KMS-11 (cell line): ENCODE data around the gene SPACA4.

ENCODE experiments used
- H2AFZ ChIP-seq: fragments of 200-600 bp; sonication (generic); 2 replicates; pipeline ENCODE4 v1.6.1; 2016; ENCODE audit warnings: antibody characterized with exemption, mixed run types, low read depth
- H3K27ac ChIP-seq: fragments of 200-600 bp; sonication (generic); 2 replicates; pipeline ENCODE4 v1.6.1; 2016; ENCODE audit warnings: mild to moderate bottlenecking, mixed run types
- H3K27me3 ChIP-seq: fragments of 200-600 bp; sonication (generic); 2 replicates; pipeline ENCODE4 v1.6.1; 2017; ENCODE audit warnings: mild to moderate bottlenecking, low read depth, mixed run types, moderate library complexity; ENCODE audit not compliant: insufficient read depth
- H3K36me3 ChIP-seq: fragments of 200-600 bp; sonication (generic); 2 replicates; pipeline ENCODE4 v1.6.1; 2017; ENCODE audit warnings: mild to moderate bottlenecking, mixed run types; ENCODE audit not compliant: insufficient read depth
- H3K4me1 ChIP-seq: fragments of 200-600 bp; sonication (generic); 2 replicates; pipeline ENCODE4 v1.6.1; 2016; ENCODE audit warnings: mild to moderate bottlenecking, low read depth, mixed run types; ENCODE audit not compliant: poor library complexity, severe bottlenecking
- H3K4me2 ChIP-seq: fragments of 200-600 bp; sonication (generic); 2 replicates; pipeline ENCODE4 v1.7.0; 2016; ENCODE audit warnings: mild to moderate bottlenecking, mixed run types
- H3K4me3 ChIP-seq: fragments of 200-600 bp; sonication (generic); IDR thresholded peaks from 2 replicates; pipeline ENCODE4 v1.6.1; 2017; ENCODE audit warnings: low read depth, low read length, mixed read lengths; ENCODE audit not compliant: insufficient read depth
- H3K79me2 ChIP-seq: fragments of 200-600 bp; sonication (generic); 2 replicates; pipeline ENCODE4 v1.6.1; 2016; ENCODE audit warnings: low read depth, mixed run types; ENCODE audit not compliant: insufficient read depth
- H3K9ac ChIP-seq: fragments of 200-600 bp; sonication (generic); 2 replicates; pipeline ENCODE4 v1.6.1; 2016; ENCODE audit warnings: mild to moderate bottlenecking, mixed run types
- H4K20me1 ChIP-seq: fragments of 200-600 bp; sonication (generic); 2 replicates; pipeline ENCODE4 v1.6.1; 2016; ENCODE audit warnings: mild to moderate bottlenecking, mixed run types; ENCODE audit not compliant: insufficient read depth
- CTCF ChIP-seq: fragments of 200-600 bp; sonication (generic); conservative IDR thresholded peaks from 2 replicates; pipeline ENCODE4 v1.6.1; 2017; ENCODE audit warnings: low read depth, mild to moderate bottlenecking, antibody characterized with exemption, low read length, moderate library complexity, mixed read lengths

SPACA4 gene

GRCh38 chr19:48561412-48561811, 45.1 kb upstream of the SPACA4 start:
- Histone ChIP-seq H3K9ac (no peak overlapping the region), H2AFZ (no peak overlapping the region), H3K27me3 (peaks cover 48% of the 10 kb centered on the region; the same call in 1 of the 2 replicates), H3K4me3 (no peak overlapping the region), H3K36me3 (no peaks in the 10 kb centered on the region), H3K4me1 (no peaks in the 10 kb centered on the region), H4K20me1 (no peaks in the 10 kb centered on the region), H3K4me2 (no peak overlapping the region), H3K79me2 (no peaks in the 10 kb centered on the region), H3K27ac (no peak overlapping the region)
- no peak for TF ChIP-seq CTCF

- H3K79me2 ChIP-seq: no peaks in the 10 kb centered on the region
- H3K36me3 ChIP-seq: no peaks in the 10 kb centered on the region
- no peak for TF ChIP-seq CTCF
- H3K4me1 ChIP-seq: no peaks in the 10 kb centered on the region
- H2AFZ ChIP-seq: no peak overlapping the region
- H3K27me3 ChIP-seq: peaks cover 54% of the 10 kb centered on the region
- no peaks in the 10 kb centered on the region for H4K20me1 ChIP-seq
- no peak overlapping the region for H3K9ac ChIP-seq
- no peak overlapping the region for H3K4me3 ChIP-seq
- no peak overlapping the region for H3K4me2 ChIP-seq
- H3K27ac ChIP-seq: no peak overlapping the region
These were observed 41.5 kb upstream of the SPACA4 start for GRCh38 chr19:48565090-48565489.

- Histone ChIP-seq H3K27ac (no peak overlapping the region), H3K4me1 (no peaks in the 10 kb centered on the region), H3K4me3 (no peak overlapping the region), H4K20me1 (no peaks in the 10 kb centered on the region), H3K4me2 (no peak overlapping the region), H3K36me3 (no peaks in the 10 kb centered on the region), H3K27me3 (peaks cover 52% of the 10 kb centered on the region), H2AFZ (no peak overlapping the region), H3K9ac (no peak overlapping the region), H3K79me2 (no peaks in the 10 kb centered on the region)
- no peak for TF ChIP-seq CTCF
These were observed 38.1 kb upstream of the SPACA4 start for GRCh38 chr19:48568345-48568886.

- H3K27ac ChIP-seq: no peak overlapping the region
- H3K36me3 ChIP-seq: no peaks in the 10 kb centered on the region
- no peak for TF ChIP-seq CTCF
- H3K4me1 ChIP-seq: no peaks in the 10 kb centered on the region
- H3K9ac ChIP-seq: no peak overlapping the region
- H2AFZ ChIP-seq: no peak overlapping the region
- no peaks in the 10 kb centered on the region for H3K79me2 ChIP-seq
- H3K4me2 ChIP-seq: no peak overlapping the region
- no peaks in the 10 kb centered on the region for H4K20me1 ChIP-seq
- H3K4me3 ChIP-seq: no peak overlapping the region
- peaks cover 52% of the 10 kb centered on the region for H3K27me3 ChIP-seq
These were observed 36.7 kb upstream of the SPACA4 start for GRCh38 chr19:48569814-48570213.
